ENCODE data around the gene CTNNAL1. TPM values are rescaled to one million over a fixed set of nuclear protein-coding genes. Genes with fewer than 3 reads are reported as not detected.

The CTNNAL1 gene
- total and polyA plus RNA-seq, 2 donors (not counting 3 experiments of a cell fraction or from before 2014, with no cell fraction given): 29.5 to 76.2 TPM

DNA sequence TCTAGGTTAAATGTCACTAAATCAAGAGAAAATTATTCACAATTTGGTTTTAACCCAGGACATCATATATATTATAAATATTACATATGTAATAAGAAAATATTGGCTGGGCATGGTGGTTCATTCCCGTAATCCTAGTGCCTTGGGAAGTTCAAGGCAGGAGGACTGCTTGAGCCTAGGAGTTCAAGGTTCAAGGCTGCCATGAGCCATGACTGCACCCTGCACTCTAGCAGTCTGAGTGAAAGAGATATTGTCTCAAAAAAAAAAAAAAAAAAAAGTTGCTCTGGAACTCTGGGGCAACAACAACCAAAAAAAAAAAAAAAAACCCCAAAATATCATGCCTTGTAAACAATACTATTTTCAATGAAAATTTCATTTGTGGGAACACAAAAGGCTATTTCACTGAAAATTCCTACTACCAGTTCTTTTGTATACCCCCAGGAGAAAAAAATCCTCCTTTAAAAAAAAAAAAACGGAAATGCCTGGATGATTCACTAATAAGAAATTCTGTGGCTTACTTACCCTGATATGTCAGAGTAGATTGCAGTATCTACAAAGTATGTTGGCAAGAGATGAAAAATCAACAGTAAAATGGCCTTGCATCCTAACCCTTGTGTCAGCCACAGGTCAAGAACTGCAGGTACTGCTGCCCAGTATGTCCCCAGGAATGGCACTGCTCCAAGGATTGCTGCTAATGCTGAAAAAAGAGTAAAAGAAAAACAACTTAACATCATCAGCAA lies 22.6 kb upstream of the CTNNAL1 start:
- H3K4me2 ChIP-seq (ENCODE audit: insufficient read depth, low read length): peak overlapping the region; percentile 63
- H3K4me1 ChIP-seq (ENCODE audit: control insufficient read depth, extremely low read depth, insufficient read depth, low read length): peaks cover 42% of the 10 kb centered on the region
- intact Hi-C loops (cut with micrococcal nuclease) (loop anchor here (1.0 kb wide), 3 partner anchors 23 to 84 kb away; partner anchors contain the start of gene CTNNAL1), dilution Hi-C loops (cut with MboI; ENCODE audit: extremely low pct_ligation_motif_present, low sequenced_read_pairs) (no loop called here)
- no peaks in the 10 kb centered on the region for H3K9me1 ChIP-seq (replicated peaks; ENCODE audit: control insufficient read depth, extremely low read depth, insufficient read depth, low read length)
- peak overlapping the region; percentile 84 for H3K27ac ChIP-seq (ENCODE audit: insufficient read depth, low read depth, low read length)
- H3K9me3 ChIP-seq (replicated peaks; ENCODE audit: control insufficient read depth, insufficient read depth, low read length): no peaks in the 10 kb centered on the region
- CTCF ChIA-PET: interaction anchor here (1.1 to 2.1 kb wide), 2 partner anchors 23 to 82 kb away, joined by 4 to 6 read pairs; partner anchors contain the start of gene CTNNAL1
- BruUV-seq (replicated peaks): no TSS peak
- peaks cover 0 to 5% of the 10 kb centered on the region in 2 experiments for H3K36me3 ChIP-seq (ENCODE audit: control insufficient read depth in 2 of 2, extremely low read depth in 1 of 2, insufficient read depth in 2 of 2, low read length in 2 of 2)
- POLR2A ChIA-PET: no interaction called here
- H4K20me1 ChIP-seq (replicated peaks; ENCODE audit: control insufficient read depth, extremely low read depth, insufficient read depth, low read length): no peaks in the 10 kb centered on the region
- peaks cover 4% of the 10 kb centered on the region for H3K79me2 ChIP-seq (ENCODE audit: control insufficient read depth, insufficient read depth, low read length)
- no peak overlapping the region for H3K4me3 ChIP-seq (replicated peaks in 1 of 3; ENCODE audit: insufficient read depth in 1 of 3, low read depth in 1 of 3, low read length in 3 of 3)
- peak; percentile 94 for DNase-seq (ENCODE audit: low read depth, low spot score)
- no peak for TF ChIP-seq MYC (IDR thresholded peaks at IDR 0.05; ENCODE audit: low read depth, low read length)
- no peak for TF ChIP-seq EZH2 (IDR thresholded peaks at IDR 0.05; ENCODE audit: borderline replicate concordance, low read depth, low read length, severe bottlenecking)
- peak; percentile 93 for TF ChIP-seq FOS (IDR thresholded peaks at IDR 0.05; ENCODE audit: borderline replicate concordance, insufficient read depth, low read length)
- TF ChIP-seq POLR2AphosphoS5 (IDR thresholded peaks at IDR 0.05; ENCODE audit: insufficient read depth, low read depth, low read length): peak; percentile 76
- TF ChIP-seq, protein P1, sequence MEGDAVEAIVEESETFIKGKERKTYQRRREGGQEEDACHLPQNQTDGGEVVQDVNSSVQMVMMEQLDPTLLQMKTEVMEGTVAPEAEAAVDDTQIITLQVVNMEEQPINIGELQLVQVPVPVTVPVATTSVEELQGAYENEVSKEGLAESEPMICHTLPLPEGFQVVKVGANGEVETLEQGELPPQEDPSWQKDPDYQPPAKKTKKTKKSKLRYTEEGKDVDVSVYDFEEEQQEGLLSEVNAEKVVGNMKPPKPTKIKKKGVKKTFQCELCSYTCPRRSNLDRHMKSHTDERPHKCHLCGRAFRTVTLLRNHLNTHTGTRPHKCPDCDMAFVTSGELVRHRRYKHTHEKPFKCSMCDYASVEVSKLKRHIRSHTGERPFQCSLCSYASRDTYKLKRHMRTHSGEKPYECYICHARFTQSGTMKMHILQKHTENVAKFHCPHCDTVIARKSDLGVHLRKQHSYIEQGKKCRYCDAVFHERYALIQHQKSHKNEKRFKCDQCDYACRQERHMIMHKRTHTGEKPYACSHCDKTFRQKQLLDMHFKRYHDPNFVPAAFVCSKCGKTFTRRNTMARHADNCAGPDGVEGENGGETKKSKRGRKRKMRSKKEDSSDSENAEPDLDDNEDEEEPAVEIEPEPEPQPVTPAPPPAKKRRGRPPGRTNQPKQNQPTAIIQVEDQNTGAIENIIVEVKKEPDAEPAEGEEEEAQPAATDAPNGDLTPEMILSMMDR (IDR thresholded peaks at IDR 0.05; ENCODE audit: extremely low read depth in 1 of 2, insufficient read depth in 1 of 2, low read depth in 1 of 2, low read length in 2 of 2): no peak
- TF ChIP-seq, protein P2, sequence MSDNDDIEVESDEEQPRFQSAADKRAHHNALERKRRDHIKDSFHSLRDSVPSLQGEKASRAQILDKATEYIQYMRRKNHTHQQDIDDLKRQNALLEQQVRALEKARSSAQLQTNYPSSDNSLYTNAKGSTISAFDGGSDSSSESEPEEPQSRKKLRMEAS (IDR thresholded peaks at IDR 0.05; ENCODE audit: insufficient read depth, insufficient read length): no peak
- peak; percentile 95 for TF ChIP-seq JUN (IDR thresholded peaks at IDR 0.05; ENCODE audit: borderline replicate concordance, insufficient read depth, insufficient read length, low read depth)
- TF ChIP-seq GATA2 (IDR thresholded peaks at IDR 0.05; ENCODE audit: insufficient read depth, insufficient read length, low read depth, low read length): peak; percentile 89
- TF ChIP-seq POLR2A (IDR thresholded peaks at IDR 0.05; ENCODE audit: low read depth, low read length): no peak
- no peak overlapping the region for H2AFZ ChIP-seq (ENCODE audit: low read depth, low read length)
- peak overlapping the region; percentile 56 for H3K9ac ChIP-seq (replicated peaks; ENCODE audit: extremely low read depth, insufficient read depth, low read length)
- peak; percentile 87 for FAIRE-seq
- no peaks in the 10 kb centered on the region for H3K27me3 ChIP-seq (ENCODE audit: control insufficient read depth in 2 of 2, insufficient read depth in 2 of 2, low read length in 2 of 2)
